ENCODE results near the gene PRKD2.
A peak's percentile ranks its signal among the peaks of the same experiment; 100 is the strongest.

The PRKD2 gene

DNA sequence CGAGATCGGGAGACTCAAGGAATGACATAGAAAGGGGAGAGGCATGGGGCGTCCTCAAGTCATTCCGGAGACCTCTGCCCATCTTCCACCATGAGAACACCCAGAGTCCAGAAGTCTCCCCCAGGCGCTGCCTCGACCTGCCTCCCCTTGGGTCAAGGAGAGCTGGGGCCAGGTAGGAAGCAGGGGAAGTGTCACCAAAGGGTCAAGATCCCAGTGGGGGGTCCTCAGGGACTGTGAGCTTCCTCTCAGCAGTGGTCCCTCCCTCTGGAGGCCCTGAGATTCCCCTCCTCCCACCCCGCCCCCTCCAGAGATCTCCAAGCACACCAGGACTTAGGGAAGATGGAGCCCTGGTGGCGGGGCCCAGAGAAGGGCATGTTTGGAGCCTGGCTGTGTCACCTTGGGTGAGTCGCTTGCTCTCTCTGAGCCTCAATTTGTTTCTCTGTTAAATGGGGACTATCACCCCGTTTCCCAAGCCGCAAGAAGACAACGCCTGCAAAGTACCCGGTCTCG is 56.9 kb downstream of the PRKD2 start:
- peak overlapping the region; percentile 77 for H3K4me3 ChIP-seq (ENCODE audit: low read depth, low read length)

DNA sequence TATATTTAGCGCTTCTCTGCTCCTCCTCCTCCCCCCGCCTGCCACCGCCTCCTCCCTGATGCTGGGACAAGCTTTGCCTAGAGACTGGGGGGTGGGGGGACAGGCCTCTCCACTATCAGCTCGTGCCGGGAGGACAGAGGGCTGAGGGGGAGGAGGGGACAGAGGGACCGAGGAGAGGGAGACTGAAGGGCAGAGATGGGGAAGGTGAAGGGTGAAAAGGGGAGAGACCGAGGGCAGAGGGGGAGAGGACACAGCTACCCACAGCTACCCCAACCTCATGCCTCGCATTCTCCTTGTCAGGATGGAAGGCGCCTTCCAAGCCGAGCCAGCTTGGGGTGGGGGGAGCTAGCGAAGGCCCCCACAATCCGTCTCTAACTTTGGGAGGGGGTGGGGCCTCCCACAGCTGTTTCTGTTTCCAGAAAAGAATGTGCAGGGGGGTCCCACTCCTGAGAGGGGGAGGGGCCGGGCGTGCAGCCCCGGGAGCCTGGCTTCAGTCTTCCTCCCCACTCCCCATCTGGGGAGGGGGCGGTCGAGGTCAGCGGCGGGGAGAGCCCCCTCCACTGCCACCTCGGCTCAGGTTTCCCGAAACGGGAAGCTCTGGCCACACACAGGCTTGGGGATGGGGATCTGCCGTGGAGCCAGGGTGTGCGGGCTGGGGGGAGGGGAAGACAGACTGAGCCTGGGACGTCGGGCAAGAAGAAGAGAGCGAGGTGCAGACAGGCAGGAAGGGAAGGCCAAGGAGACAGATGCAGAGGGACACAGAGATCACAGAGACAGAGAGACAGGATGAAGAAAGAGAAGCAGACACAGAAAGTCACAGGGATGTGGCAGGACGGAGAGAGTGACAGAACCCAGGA is 57.5 kb downstream of the PRKD2 start:
- peak overlapping the region; percentile 77 for H3K4me3 ChIP-seq (ENCODE audit: low read depth, low read length)
- no peak overlapping the region for H3K27ac ChIP-seq (ENCODE audit: low read depth, low read length)
- peaks cover 4% of the 10 kb centered on the region for H3K4me1 ChIP-seq (ENCODE audit: control insufficient read depth, insufficient read depth, low read length, unreplicated experiment)
- 0 out of 2 replicates have a peak, but pooled peaks cover 9% of the 10 kb centered on the region for H3K27me3 ChIP-seq (ENCODE audit: insufficient read depth, low read length)
- H3K79me2 ChIP-seq (ENCODE audit: control insufficient read depth, insufficient read depth, low read length, unreplicated experiment): no peaks in the 10 kb centered on the region
- H2AFZ ChIP-seq (ENCODE audit: low read length, unreplicated experiment): no peak overlapping the region
- no peaks in the 10 kb centered on the region for H3K36me3 ChIP-seq (ENCODE audit: insufficient read depth, low read length)

More for the DNA sequence above, 56.9 kb downstream of the PRKD2 start:
- no peak overlapping the region for H3K27ac ChIP-seq (ENCODE audit: low read depth, low read length)
- no peaks in the 10 kb centered on the region for H3K79me2 ChIP-seq (ENCODE audit: control insufficient read depth, insufficient read depth, low read length, unreplicated experiment)
- H3K4me1 ChIP-seq (ENCODE audit: control insufficient read depth, insufficient read depth, low read length, unreplicated experiment): peaks cover 4% of the 10 kb centered on the region
- 0 out of 2 replicates have a peak, but pooled peaks cover 9% of the 10 kb centered on the region for H3K27me3 ChIP-seq (ENCODE audit: insufficient read depth, low read length)
- no peak overlapping the region for H2AFZ ChIP-seq (ENCODE audit: low read length, unreplicated experiment)
- no peaks in the 10 kb centered on the region for H3K36me3 ChIP-seq (ENCODE audit: insufficient read depth, low read length)

DNA sequence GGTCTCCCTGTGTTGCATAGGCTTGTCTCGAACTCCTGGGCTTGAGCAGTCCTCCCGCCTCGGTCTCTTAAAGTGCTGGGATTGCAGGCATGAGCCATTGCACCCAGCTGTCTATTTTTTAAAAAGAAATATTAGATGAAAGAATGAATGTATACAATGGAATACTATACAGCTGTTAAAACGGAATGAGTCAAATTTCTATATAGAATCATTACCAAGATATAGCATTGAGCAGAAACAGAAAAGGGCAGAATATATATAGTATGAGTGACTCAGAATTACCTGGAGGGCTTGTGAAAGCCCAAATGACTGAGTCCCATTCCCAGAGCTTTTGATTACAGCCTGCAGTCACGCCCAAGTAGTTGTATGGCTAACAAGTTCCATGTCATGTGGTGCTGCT is 60.4 kb downstream of the PRKD2 start:
- Histone ChIP-seq H3K4me1 (ENCODE audit: control insufficient read depth, insufficient read depth, low read length, unreplicated experiment) (peaks cover 4% of the 10 kb centered on the region), H3K79me2 (ENCODE audit: control insufficient read depth, insufficient read depth, low read length, unreplicated experiment) (no peaks in the 10 kb centered on the region), H3K27ac (ENCODE audit: low read depth, low read length) (no peak overlapping the region), H2AFZ (ENCODE audit: low read length, unreplicated experiment) (no peak overlapping the region), H3K36me3 (ENCODE audit: insufficient read depth, low read length) (no peaks in the 10 kb centered on the region), H3K4me3 (ENCODE audit: low read depth, low read length) (no peak overlapping the region), H3K27me3 (ENCODE audit: insufficient read depth, low read length) (0 out of 2 replicates have a peak, but pooled peaks cover 9% of the 10 kb centered on the region)

DNA sequence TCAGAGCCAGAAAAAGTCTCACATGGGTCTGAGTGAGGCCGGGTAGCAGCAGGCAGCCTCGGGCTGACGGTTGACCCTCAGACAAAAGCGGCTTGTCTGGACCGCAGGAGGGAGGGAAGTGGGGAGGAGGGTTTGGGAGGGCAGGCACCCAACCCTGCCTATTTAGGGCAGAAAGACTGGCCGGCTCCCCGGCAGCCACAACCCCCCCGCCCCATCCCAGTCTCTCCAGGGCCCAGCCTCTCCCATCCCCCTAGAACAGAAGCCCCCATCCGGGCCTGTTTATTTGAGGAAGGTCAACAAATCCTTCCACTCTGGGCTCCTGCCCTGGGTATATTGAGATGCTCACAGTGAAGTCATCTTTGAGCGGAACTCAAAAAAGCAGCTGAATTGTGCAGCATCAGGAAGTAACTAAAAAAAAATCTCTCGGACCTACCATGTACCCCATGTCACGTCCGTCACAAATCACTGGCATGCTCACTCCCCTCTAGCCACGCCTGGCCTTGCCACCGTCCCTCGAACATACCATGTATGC is 62.2 kb downstream of the PRKD2 start:
- H3K27ac ChIP-seq (ENCODE audit: low read depth, low read length): no peak overlapping the region
- H3K27me3 ChIP-seq (ENCODE audit: insufficient read depth, low read length): no peaks in the 10 kb centered on the region
- no peak overlapping the region for H2AFZ ChIP-seq (ENCODE audit: low read length, unreplicated experiment)
- H3K36me3 ChIP-seq (ENCODE audit: insufficient read depth, low read length): no peaks in the 10 kb centered on the region
- no peaks in the 10 kb centered on the region for H3K79me2 ChIP-seq (ENCODE audit: control insufficient read depth, insufficient read depth, low read length, unreplicated experiment)
- no peaks in the 10 kb centered on the region for H3K4me1 ChIP-seq (ENCODE audit: control insufficient read depth, insufficient read depth, low read length, unreplicated experiment)
- no peak overlapping the region for H3K4me3 ChIP-seq (ENCODE audit: low read depth, low read length)

DNA sequence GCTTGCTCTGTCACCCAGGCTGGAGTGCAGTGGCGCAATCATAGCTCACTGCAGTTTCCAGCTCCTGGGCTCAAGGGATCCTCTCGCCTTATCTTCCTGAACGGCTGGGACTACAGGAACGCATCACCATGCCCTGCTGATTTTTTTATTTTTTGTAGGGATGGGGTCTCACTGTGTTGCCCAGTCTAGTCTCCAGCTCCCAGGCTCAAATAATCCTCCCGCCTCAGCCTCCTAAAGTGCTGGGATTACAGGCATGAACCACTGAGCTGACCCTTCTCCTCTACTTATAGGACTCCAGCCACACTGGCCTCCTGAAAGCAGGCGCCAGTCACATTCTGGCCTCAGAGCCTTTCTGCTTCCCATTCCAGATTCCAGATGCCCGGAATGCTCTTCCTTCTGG is 66.5 kb downstream of the PRKD2 start:
- no peaks in the 10 kb centered on the region for H3K79me2 ChIP-seq (ENCODE audit: control insufficient read depth, insufficient read depth, low read length, unreplicated experiment)
- H3K4me1 ChIP-seq (ENCODE audit: control insufficient read depth, insufficient read depth, low read length, unreplicated experiment): no peaks in the 10 kb centered on the region
- H3K4me3 ChIP-seq (ENCODE audit: low read depth, low read length): no peak overlapping the region
- no peak overlapping the region for H3K27ac ChIP-seq (ENCODE audit: low read depth, low read length)
- no peak overlapping the region for H2AFZ ChIP-seq (ENCODE audit: low read length, unreplicated experiment)
- H3K27me3 ChIP-seq (ENCODE audit: insufficient read depth, low read length): no peaks in the 10 kb centered on the region
- no peaks in the 10 kb centered on the region for H3K36me3 ChIP-seq (ENCODE audit: insufficient read depth, low read length)

DNA sequence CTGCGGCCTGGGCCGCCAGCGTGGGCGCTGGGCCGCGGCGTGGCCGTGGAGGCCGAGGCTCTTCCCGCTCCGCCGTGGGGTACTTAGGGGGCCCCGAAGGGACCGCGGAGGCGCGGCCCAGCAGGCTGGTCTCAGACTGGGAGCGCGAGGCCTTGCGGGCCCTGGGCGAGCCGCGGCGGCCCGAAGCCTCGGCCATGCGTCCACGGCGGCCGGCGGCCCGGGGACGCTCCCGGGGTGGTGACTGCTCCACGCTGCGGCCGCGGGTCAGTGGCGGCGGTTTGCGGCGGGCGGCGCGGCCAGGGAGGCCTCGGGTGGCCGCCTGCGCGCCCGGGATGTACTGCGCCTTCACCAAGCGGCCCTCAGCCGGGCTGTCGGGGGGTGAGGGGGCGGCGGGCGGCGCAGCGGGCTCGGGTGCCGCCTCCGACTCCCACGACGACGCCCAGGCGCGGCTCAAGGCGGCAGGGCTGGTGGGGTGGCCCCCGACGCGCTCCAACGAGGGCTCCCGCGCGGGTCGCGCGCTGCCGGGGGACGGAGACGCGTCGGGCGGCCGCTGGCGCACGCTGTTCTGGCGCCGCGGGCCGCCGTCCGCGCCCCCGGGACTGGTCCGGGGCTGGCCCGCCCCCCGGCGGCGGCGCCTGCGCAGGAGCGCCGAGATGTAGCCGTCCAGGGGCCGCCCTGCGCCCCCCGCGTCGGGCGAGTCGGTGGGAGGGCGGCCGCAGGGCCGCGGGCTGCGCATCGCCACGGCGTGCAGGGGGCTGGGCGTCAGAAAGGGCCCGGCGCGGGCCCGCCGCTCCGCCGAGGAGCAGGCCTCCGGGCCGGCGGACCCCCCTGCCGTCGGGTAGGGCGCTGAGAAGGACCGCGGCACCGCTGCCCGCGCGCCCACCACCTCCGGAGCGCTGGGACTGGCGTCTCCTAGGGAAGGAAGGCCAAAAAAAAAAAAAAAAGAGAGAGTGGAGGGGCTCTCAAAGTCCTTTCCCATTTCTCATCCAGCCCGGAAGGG is 67.7 kb downstream of the PRKD2 start:
- no peaks in the 10 kb centered on the region for H3K27me3 ChIP-seq (ENCODE audit: insufficient read depth, low read length)
- no peak overlapping the region for H3K4me3 ChIP-seq (ENCODE audit: low read depth, low read length)
- H2AFZ ChIP-seq (ENCODE audit: low read length, unreplicated experiment): no peak overlapping the region
- no peak overlapping the region for H3K27ac ChIP-seq (ENCODE audit: low read depth, low read length)
- no peaks in the 10 kb centered on the region for H3K4me1 ChIP-seq (ENCODE audit: control insufficient read depth, insufficient read depth, low read length, unreplicated experiment)
- H3K36me3 ChIP-seq (ENCODE audit: insufficient read depth, low read length): no peaks in the 10 kb centered on the region
- no peaks in the 10 kb centered on the region for H3K79me2 ChIP-seq (ENCODE audit: control insufficient read depth, insufficient read depth, low read length, unreplicated experiment)

DNA sequence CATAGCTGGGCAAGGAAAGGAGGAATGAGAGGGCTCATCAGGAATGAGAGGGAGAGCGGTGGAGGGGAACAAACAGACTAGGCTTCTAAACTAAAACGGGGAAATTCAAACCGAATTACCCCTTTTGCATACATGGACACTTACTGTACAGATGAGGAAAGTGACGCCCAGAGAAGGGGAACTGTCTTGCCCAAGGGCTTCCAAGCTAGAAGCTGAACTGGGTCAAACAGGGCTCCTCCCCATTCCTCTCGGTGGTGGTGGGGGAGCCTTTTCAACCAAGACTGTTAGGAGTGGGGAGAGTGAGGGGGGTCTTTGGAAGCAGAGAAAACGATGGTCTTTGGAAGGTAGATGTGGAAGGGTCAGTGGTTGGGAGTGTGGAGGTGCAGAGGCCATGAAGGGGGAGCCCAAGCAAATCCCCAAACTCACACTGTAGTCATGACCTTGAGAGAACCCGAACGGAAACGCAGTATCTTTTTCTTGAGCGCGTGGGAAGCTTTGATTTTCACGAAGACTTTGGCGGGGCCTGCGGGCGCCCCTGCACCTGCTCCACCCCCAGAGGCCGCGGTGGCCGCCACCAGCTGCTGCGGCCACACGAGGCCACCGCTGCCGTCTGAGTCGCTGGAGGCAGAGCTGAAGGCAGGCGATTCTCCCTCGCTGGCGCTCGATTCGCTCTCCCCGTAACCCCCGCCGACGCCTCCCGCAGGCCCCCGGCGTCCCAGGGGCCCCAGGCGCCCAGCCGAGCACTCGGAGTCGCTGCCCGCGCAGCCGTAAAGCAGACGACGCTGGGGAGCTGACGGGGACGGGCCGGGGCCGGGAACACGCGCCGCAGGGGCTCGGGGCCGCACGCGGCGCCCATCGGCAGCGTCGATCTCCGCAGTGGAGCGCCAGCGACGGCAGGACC is 68.6 kb downstream of the PRKD2 start:
- Histone ChIP-seq H2AFZ (ENCODE audit: low read length, unreplicated experiment) (no peak overlapping the region), H3K27ac (ENCODE audit: low read depth, low read length) (no peak overlapping the region), H3K4me3 (ENCODE audit: low read depth, low read length) (no peak overlapping the region), H3K36me3 (ENCODE audit: insufficient read depth, low read length) (no peaks in the 10 kb centered on the region), H3K27me3 (ENCODE audit: insufficient read depth, low read length) (no peaks in the 10 kb centered on the region), H3K4me1 (ENCODE audit: control insufficient read depth, insufficient read depth, low read length, unreplicated experiment) (no peaks in the 10 kb centered on the region), H3K79me2 (ENCODE audit: control insufficient read depth, insufficient read depth, low read length, unreplicated experiment) (no peaks in the 10 kb centered on the region)

DNA sequence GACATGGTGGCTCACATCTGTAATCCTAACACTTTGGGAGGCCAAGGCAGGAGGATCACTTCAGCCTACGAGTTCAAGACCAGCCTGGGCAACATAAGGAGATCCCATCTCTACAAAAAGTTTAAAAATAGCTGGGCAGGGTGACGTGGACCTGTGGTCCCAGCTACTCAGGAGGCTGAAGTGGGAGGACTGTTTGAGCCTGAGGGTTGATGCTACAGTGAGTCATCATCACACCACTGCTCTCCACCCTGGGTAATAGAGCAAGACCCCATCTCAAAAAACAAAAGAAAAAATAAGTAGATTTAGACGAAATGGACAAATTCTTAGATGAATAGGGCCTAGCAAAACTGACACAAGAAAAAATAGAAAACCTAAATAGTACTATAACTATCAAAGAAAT is 70.5 kb downstream of the PRKD2 start:
- H3K27ac ChIP-seq (ENCODE audit: low read depth, low read length): no peak overlapping the region
- H3K36me3 ChIP-seq (ENCODE audit: insufficient read depth, low read length): no peaks in the 10 kb centered on the region
- no peaks in the 10 kb centered on the region for H3K27me3 ChIP-seq (ENCODE audit: insufficient read depth, low read length)
- no peaks in the 10 kb centered on the region for H3K79me2 ChIP-seq (ENCODE audit: control insufficient read depth, insufficient read depth, low read length, unreplicated experiment)
- H3K4me3 ChIP-seq (ENCODE audit: low read depth, low read length): no peak overlapping the region
- no peak overlapping the region for H2AFZ ChIP-seq (ENCODE audit: low read length, unreplicated experiment)
- no peaks in the 10 kb centered on the region for H3K4me1 ChIP-seq (ENCODE audit: control insufficient read depth, insufficient read depth, low read length, unreplicated experiment)

DNA sequence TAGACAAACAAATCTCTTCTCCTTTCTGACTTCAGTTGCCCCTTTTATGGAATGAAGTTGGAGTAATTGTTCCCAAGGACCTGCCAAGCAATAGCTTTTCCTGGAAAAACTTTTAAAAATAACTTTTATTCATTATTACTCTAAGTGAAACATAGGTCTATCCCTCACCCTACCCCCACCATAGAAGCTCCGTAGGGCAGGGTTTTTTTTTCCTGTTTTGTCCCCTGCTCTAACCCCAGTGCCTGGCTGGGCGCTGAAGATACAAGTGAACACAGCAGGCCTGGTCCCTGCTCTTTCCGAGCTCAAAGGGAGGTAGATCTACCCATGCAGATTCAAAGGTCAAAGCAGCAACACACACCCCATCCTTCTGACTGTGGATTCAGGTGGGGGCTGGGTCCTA is 72.2 kb downstream of the PRKD2 start:
- H3K36me3 ChIP-seq (ENCODE audit: insufficient read depth, low read length): no peaks in the 10 kb centered on the region
- H2AFZ ChIP-seq (ENCODE audit: low read length, unreplicated experiment): no peak overlapping the region
- H3K79me2 ChIP-seq (ENCODE audit: control insufficient read depth, insufficient read depth, low read length, unreplicated experiment): no peaks in the 10 kb centered on the region
- H3K27me3 ChIP-seq (ENCODE audit: insufficient read depth, low read length): no peaks in the 10 kb centered on the region
- no peak overlapping the region for H3K27ac ChIP-seq (ENCODE audit: low read depth, low read length)
- H3K4me3 ChIP-seq (ENCODE audit: low read depth, low read length): no peak overlapping the region
- H3K4me1 ChIP-seq (ENCODE audit: control insufficient read depth, insufficient read depth, low read length, unreplicated experiment): no peaks in the 10 kb centered on the region

All from ACC112 (cell line).